Uterus (tissue), 2 donors: ENCODE data around the gene POP7.

Source experiments
- CTCF ChIP-seq, 4 experiments: fragments of 200-600 bp in 2 of 4; fragments of 450-650 bp in 2 of 4; sonication (generic) in 2 of 4; IDR thresholded peaks; one replicate each; pipeline ENCODE4 v1.5.1; 2016 to 2019; ENCODE audit warnings: antibody characterized with exemption in 4 of 4, mild to moderate bottlenecking in 2 of 4, moderate library complexity in 1 of 4
- POLR2A ChIP-seq, 2 donors: fragments of 450-650 bp; IDR thresholded peaks; one replicate each; pipeline ENCODE4 v1.6.1; 2016; ENCODE audit warnings: antibody characterized with exemption in 2 of 2, mild to moderate bottlenecking in 1 of 2, moderate library complexity in 1 of 2

- TF ChIP-seq CTCF (IDR thresholded peaks at IDR 0.05) = no peak
- peak in 1 of 2 donors; percentile 7 for TF ChIP-seq POLR2A (IDR thresholded peaks at IDR 0.05)
Observed at GRCh38 chr7:100673942-100674410, 31.9 kb upstream of the POP7 start.
